CD14-positive monocyte (primary cell): Measurements from ENCODE around the gene SNAPC4. TPM values are rescaled to one million over a fixed set of nuclear protein-coding genes. Genes with fewer than 3 reads are reported as not detected.
A peak's percentile ranks its signal among the peaks of the same experiment; 100 is the strongest.

Experiments
- DNase-seq, 3 donors: peaks; one replicate each; pipeline ENCODE4 v3.0.0-alpha.2; 2011 to 2022
- H2AFZ ChIP-seq: 2 replicates; pipeline ENCODE4 v1.6.0; 2012; ENCODE audit warnings: mild to moderate bottlenecking, low read depth, low read length, inconsistent platforms; ENCODE audit not compliant: insufficient read depth, poor library complexity, severe bottlenecking
- H3K27ac ChIP-seq, 2 donors: 1 replicate in 1 of 2; 2 replicates in 1 of 2; pipeline ENCODE4 v1.5.1; 2012 to 2013; ENCODE audit warnings: low read length in 2 of 2, control low read depth in 1 of 2, inconsistent platforms in 1 of 2, low read depth in 1 of 2, mild to moderate bottlenecking in 1 of 2
- H3K27me3 ChIP-seq, 2 donors: one replicate each; pipeline versions ENCODE4 v1.6.0 to v1.6.1; 2011 to 2013; ENCODE audit warnings: low read length in 2 of 2; ENCODE audit not compliant: control insufficient read depth in 2 of 2, insufficient read depth in 2 of 2
- H3K36me3 ChIP-seq, 2 donors: replicated peaks in 1 of 2; 1 replicate in 1 of 2; 2 replicates in 1 of 2; pipeline versions ENCODE4 v1.5.1 to v1.6.1; 2012 to 2013; ENCODE audit warnings: low read length in 2 of 2, control low read depth in 1 of 2, inconsistent platforms in 1 of 2, mild to moderate bottlenecking in 1 of 2; ENCODE audit not compliant: insufficient read depth in 2 of 2, control insufficient read depth in 1 of 2
- H3K4me1 ChIP-seq, 2 donors: 1 replicate in 1 of 2; 2 replicates in 1 of 2; pipeline versions ENCODE4 v1.5.1 to v1.6.1; 2012 to 2013; ENCODE audit warnings: low read length in 2 of 2, control low read depth in 1 of 2, inconsistent platforms in 1 of 2, mild to moderate bottlenecking in 1 of 2, moderate library complexity in 1 of 2; ENCODE audit not compliant: insufficient read depth in 2 of 2, control insufficient read depth in 1 of 2
- H3K4me2 ChIP-seq: replicated peaks from 2 replicates; pipeline ENCODE3; 2012; ENCODE audit warnings: low read length, moderate library complexity, mild to moderate bottlenecking; ENCODE audit not compliant: poor library complexity, severe bottlenecking; ENCODE audit errors: extremely low read depth
- H3K4me3 ChIP-seq, 3 experiments: fragments of 200-600 bp in 1 of 3; sonication (generic) in 1 of 3; replicated peaks in 1 of 3; 1 replicate in 2 of 3; 2 replicates in 1 of 3; pipeline ENCODE4 v1.5.1; 2011 to 2013; ENCODE audit warnings: low read length in 3 of 3, mild to moderate bottlenecking in 3 of 3, control low read depth in 2 of 3, low read depth in 2 of 3, inconsistent platforms in 1 of 3, moderate library complexity in 1 of 3
- H3K79me2 ChIP-seq: 2 replicates; pipeline ENCODE4 v1.6.0; 2012; ENCODE audit warnings: mild to moderate bottlenecking, control low read depth, inconsistent platforms, low read length, moderate library complexity; ENCODE audit not compliant: insufficient read depth
- H3K9ac ChIP-seq: 2 replicates; pipeline ENCODE4 v1.6.0; 2017; ENCODE audit warnings: low read length, mild to moderate bottlenecking; ENCODE audit not compliant: insufficient read depth, poor library complexity, severe bottlenecking
- H3K9me3 ChIP-seq, 2 donors: replicated peaks in 1 of 2; 1 replicate in 1 of 2; 2 replicates in 1 of 2; pipeline versions ENCODE4 v1.5.1 to v1.6.1; 2012 to 2013; ENCODE audit warnings: low read length in 2 of 2, control low read depth in 1 of 2; ENCODE audit not compliant: control insufficient read depth in 1 of 2, insufficient read depth in 1 of 2
- H4K20me1 ChIP-seq: 2 replicates; pipeline ENCODE4 v1.6.0; 2012; ENCODE audit warnings: mild to moderate bottlenecking, low read length, control low read depth, moderate library complexity; ENCODE audit not compliant: insufficient read depth
- H3K27ac Mint-ChIP-seq, 7 donors: one replicate each; pipeline ENCODE4 v1.8.0; 2020; ENCODE audit warnings: mild to moderate bottlenecking in 7 of 7, mixed read lengths in 7 of 7, moderate library complexity in 6 of 7, inconsistent platforms in 2 of 7
- H3K27me3 Mint-ChIP-seq, 3 donors: one replicate each; pipeline ENCODE4 v1.8.0; 2021 to 2022; ENCODE audit warnings: low read depth in 3 of 3, mild to moderate bottlenecking in 3 of 3, mixed read lengths in 3 of 3, moderate library complexity in 3 of 3, inconsistent platforms in 1 of 3
- H3K36me3 Mint-ChIP-seq, 2 donors: one replicate each; pipeline ENCODE4 v1.8.0; 2020; ENCODE audit warnings: mixed read lengths in 2 of 2, inconsistent platforms in 1 of 2, mild to moderate bottlenecking in 1 of 2
- H3K4me1 Mint-ChIP-seq: one replicate; pipeline ENCODE4 v1.8.0; 2020; ENCODE audit warnings: mild to moderate bottlenecking, mixed read lengths
- H3K4me3 Mint-ChIP-seq, 2 donors: one replicate each; pipeline ENCODE4 v1.8.0; 2020; ENCODE audit warnings: mild to moderate bottlenecking in 2 of 2, mixed read lengths in 2 of 2, moderate library complexity in 1 of 2
- H3K9me3 Mint-ChIP-seq, 7 donors: one replicate each; pipeline ENCODE4 v1.8.0; 2020 to 2022; ENCODE audit warnings: mixed read lengths in 7 of 7, mild to moderate bottlenecking in 6 of 7, moderate library complexity in 6 of 7, inconsistent platforms in 2 of 7
- WGBS: methylation state at CpG from one replicate; pipeline ENCODE4 v1.1.5; 2013; ENCODE audit warnings: missing lambda C conversion rate; ENCODE audit not compliant: insufficient coverage; 5-methylcytosine and 5-hydroxymethylcytosine counted together
- intact Hi-C, 2 donors: fragments of 100-400 bp; cut with micrococcal nuclease; formaldehyde crosslinking; loops; one replicate each; pipeline versions ENCODE4 v1.15.0 to v1.15.1; 2023
- polyA plus RNA-seq, 3 donors: library from polyadenylated mRNA; depleted of rRNA in 1 of 3; unstranded in 2 of 3; stranded (reverse) in 1 of 3; fragments of 300-500 nt in 2 of 3; fragments of >200 nt in 1 of 3; fragmentation: Illumina TruSeq in 2 of 3; gene quantifications; 1 replicate in 2 of 3; 2 replicates in 1 of 3; pipeline ENCODE4 v1.2.3, GENCODE V29; 2012 to 2021
- TF ChIP-seq, protein P1 (sequence below): fragments of 200-600 bp; IDR thresholded peaks from one replicate; pipeline ENCODE4 v1.8.0; 2022; ENCODE audit warnings: antibody characterized with exemption, mild to moderate bottlenecking

SNAPC4 gene
- polyA plus RNA-seq, 3 donors: 0.59 to 6.7 (median 1.2) TPM

DNA sequence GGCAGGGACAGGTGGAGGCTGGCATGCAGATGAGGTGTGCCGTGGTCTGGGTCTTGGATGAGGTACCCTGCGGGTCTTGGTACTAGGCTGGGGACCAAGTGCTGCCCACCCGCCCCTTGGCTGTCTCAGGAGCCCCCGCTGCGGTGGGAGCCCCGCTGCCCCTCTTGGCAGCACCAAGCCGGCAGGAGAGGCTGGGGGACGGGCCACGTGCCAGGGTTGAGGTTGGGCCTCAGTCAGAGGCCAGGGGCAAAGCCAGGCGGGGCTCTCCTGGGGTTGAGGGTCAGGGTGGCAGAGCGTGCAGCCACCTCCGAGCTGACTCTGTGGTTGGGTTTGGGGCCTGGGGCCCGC is 28.5 kb downstream of the SNAPC4 start:
- Histone ChIP-seq H3K27me3 (no peaks in the 10 kb centered on the region), H2AFZ (no peak overlapping the region), H3K36me3 (peaks cover 49 to 54% of the 10 kb centered on the region in 2 donors), H3K4me2 (peak overlapping the region; percentile 98), H3K27ac (peak overlapping the region in 1 of 2 donors; percentile 75), H3K4me3 (no peak overlapping the region), H3K4me1 (peaks cover 27 to 38% of the 10 kb centered on the region in 2 donors), H3K9me3 (no peaks in the 10 kb centered on the region), H4K20me1 (peaks cover 40% of the 10 kb centered on the region), H3K9ac (no peak overlapping the region), H3K79me2 (peaks cover 25% of the 10 kb centered on the region)
- no peaks in the 10 kb centered on the region for H3K9me3 Mint-ChIP-seq
- 96% methylated on average over 13 of the region's 13 CpGs for WGBS
- H3K36me3 Mint-ChIP-seq: peaks cover 25 to 50% of the 10 kb centered on the region in 2 donors
- TF ChIP-seq, protein P1, sequence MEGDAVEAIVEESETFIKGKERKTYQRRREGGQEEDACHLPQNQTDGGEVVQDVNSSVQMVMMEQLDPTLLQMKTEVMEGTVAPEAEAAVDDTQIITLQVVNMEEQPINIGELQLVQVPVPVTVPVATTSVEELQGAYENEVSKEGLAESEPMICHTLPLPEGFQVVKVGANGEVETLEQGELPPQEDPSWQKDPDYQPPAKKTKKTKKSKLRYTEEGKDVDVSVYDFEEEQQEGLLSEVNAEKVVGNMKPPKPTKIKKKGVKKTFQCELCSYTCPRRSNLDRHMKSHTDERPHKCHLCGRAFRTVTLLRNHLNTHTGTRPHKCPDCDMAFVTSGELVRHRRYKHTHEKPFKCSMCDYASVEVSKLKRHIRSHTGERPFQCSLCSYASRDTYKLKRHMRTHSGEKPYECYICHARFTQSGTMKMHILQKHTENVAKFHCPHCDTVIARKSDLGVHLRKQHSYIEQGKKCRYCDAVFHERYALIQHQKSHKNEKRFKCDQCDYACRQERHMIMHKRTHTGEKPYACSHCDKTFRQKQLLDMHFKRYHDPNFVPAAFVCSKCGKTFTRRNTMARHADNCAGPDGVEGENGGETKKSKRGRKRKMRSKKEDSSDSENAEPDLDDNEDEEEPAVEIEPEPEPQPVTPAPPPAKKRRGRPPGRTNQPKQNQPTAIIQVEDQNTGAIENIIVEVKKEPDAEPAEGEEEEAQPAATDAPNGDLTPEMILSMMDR: no peak
- no peak overlapping the region for H3K4me3 Mint-ChIP-seq
- H3K27me3 Mint-ChIP-seq: no peaks in the 10 kb centered on the region
- H3K27ac Mint-ChIP-seq: peak overlapping the region in 1 of 7 donors; percentile 58
- peaks cover 21% of the 10 kb centered on the region for H3K4me1 Mint-ChIP-seq
- intact Hi-C loops: no loop called here
- DNase-seq: no peak

DNA sequence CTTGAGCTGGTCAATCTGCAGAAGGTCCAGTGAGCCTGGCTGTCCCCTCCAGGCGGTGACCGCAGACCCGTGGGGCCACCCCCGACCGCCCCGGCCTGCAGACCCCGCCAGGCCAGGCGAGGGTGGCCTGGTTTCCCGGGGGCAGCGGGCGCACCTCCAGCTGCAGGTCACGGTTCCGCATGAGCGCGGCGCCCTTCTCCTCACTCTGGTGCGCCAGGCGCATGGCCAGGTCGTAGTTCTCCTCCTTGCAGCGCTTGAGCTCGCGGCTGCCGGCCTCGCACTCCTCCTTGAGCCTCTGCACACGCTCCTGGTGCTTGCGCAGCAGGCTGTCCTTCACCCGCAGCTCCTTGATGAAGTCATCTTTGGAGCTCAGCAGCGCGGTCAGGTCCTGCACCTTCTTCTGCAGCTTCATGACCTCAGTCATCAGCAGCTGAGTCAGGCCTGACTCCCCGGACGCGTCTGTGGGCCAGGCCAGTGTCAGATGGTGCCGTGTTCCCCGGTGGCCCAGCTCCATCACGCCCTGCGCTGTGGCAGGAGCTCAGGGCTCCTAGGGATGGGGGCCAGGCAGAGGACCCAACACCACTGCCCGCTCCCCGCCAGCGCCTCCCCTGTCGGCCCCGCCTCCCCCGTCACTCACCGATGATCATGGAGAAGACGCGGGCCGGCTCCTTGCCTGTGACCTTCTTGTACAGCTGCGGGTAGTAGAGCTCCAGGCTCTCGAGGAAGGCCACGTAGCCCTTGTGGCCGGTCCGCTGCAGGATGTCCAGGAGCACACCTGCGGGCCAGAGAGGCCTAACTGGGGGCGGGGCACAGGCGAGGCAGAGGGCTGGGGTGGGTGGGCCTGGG is 29.1 kb downstream of the SNAPC4 start:
- peaks cover 26% of the 10 kb centered on the region for H3K4me1 Mint-ChIP-seq
- peaks cover 40% of the 10 kb centered on the region for H4K20me1 ChIP-seq
- H3K4me3 ChIP-seq: no peak overlapping the region
- H3K27ac Mint-ChIP-seq: no peak overlapping the region
- H3K36me3 ChIP-seq: peaks cover 49 to 57% of the 10 kb centered on the region in 2 donors
- intact Hi-C loops: no loop called here
- H3K4me3 Mint-ChIP-seq: no peak overlapping the region
- H3K36me3 Mint-ChIP-seq: peaks cover 25 to 52% of the 10 kb centered on the region in 2 donors
- no peak for DNase-seq
- no peaks in the 10 kb centered on the region for H3K27me3 ChIP-seq
- H3K27ac ChIP-seq: no peak overlapping the region
- no peak overlapping the region for H3K4me2 ChIP-seq
- TF ChIP-seq, protein P1: no peak
- no peak overlapping the region for H2AFZ ChIP-seq
- H3K4me1 ChIP-seq: peaks cover 30 to 41% of the 10 kb centered on the region in 2 donors
- H3K9me3 Mint-ChIP-seq: no peaks in the 10 kb centered on the region
- no peaks in the 10 kb centered on the region for H3K27me3 Mint-ChIP-seq
- peaks cover 25% of the 10 kb centered on the region for H3K79me2 ChIP-seq
- WGBS: 98% methylated on average over 53 of the region's 54 CpGs
- H3K9me3 ChIP-seq: no peaks in the 10 kb centered on the region
- no peak overlapping the region for H3K9ac ChIP-seq
